Thyroid gland (tissue), 4 donors: Measurements from ENCODE around the gene PRAC1. TPM values are rescaled to one million over a fixed set of nuclear protein-coding genes. Genes with fewer than 3 reads are reported as not detected.

Source experiments
- DNase-seq, 2 donors: peaks; one replicate each; pipeline ENCODE4 v3.0.0-alpha.2; 2019
- H3K27ac ChIP-seq, 3 donors: fragments of 200-600 bp; sonication (generic); 1 replicate in 2 of 3; 2 replicates in 1 of 3; pipeline ENCODE4 v1.5.1; 2016 to 2019; ENCODE audit warnings: mild to moderate bottlenecking in 1 of 3, moderate library complexity in 1 of 3
- H3K27me3 ChIP-seq: fragments of 200-600 bp; sonication (generic); one replicate; pipeline ENCODE4 v1.5.1; 2019
- H3K36me3 ChIP-seq, 2 donors: fragments of 200-600 bp; sonication (generic); one replicate each; pipeline ENCODE4 v1.5.1; 2016 to 2019
- H3K4me1 ChIP-seq, 2 donors: fragments of 200-600 bp; sonication (generic); one replicate each; pipeline ENCODE4 v1.5.1; 2017 to 2019
- H3K4me3 ChIP-seq, 3 donors: fragments of 200-600 bp; sonication (generic); replicated peaks in 1 of 3; 1 replicate in 2 of 3; 2 replicates in 1 of 3; pipeline ENCODE4 v1.5.1; 2016; ENCODE audit warnings: mild to moderate bottlenecking in 1 of 3
- H3K9me3 ChIP-seq: fragments of 200-600 bp; sonication (generic); one replicate; pipeline ENCODE4 v1.5.1; 2017
- CTCF ChIP-seq, 6 experiments: fragments of 200-600 bp in 3 of 6; fragments of 450-650 bp in 3 of 6; sonication (generic) in 3 of 6; IDR thresholded peaks; one replicate each; pipeline ENCODE4 v1.5.1; 2016 to 2019; ENCODE audit warnings: antibody characterized with exemption in 6 of 6, mild to moderate bottlenecking in 2 of 6, inconsistent platforms in 1 of 6, moderate library complexity in 1 of 6
- POLR2A ChIP-seq, 2 donors: fragments of 450-650 bp; IDR thresholded peaks; one replicate each; pipeline ENCODE4 v1.6.1; 2017; ENCODE audit warnings: antibody characterized with exemption in 2 of 2, mild to moderate bottlenecking in 2 of 2, moderate library complexity in 1 of 2
- WGBS, 2 donors: methylation state at CpG; one replicate each; pipeline ENCODE4 v1.1.5; 2017; 5-methylcytosine and 5-hydroxymethylcytosine counted together
- intact Hi-C: fragments of 100-400 bp; cut with DNase I; formaldehyde crosslinking; loops from one replicate; pipeline ENCODE4 v1.15.1; 2023
- total RNA-seq, 4 donors: library from RNA; depleted of rRNA; stranded (reverse); fragments of >200 nt; gene quantifications; one replicate each; pipeline ENCODE4 v1.2.3, GENCODE V29; 2016

Gene PRAC1
- total RNA-seq, 4 donors from 2014 or later, result not detected

GRCh38 chr17:48751733-48752398 is 29.5 kb upstream of the PRAC1 start:
- TF ChIP-seq POLR2A (IDR thresholded peaks at IDR 0.05), result no peak
- TF ChIP-seq CTCF (IDR thresholded peaks at IDR 0.05), result no peak
- no peaks in the 10 kb centered on the region for H3K9me3 ChIP-seq
- no peaks in the 10 kb centered on the region for H3K4me1 ChIP-seq
- H3K36me3 ChIP-seq, result no peaks in the 10 kb centered on the region
- H3K27me3 ChIP-seq, result peaks cover 85% of the 10 kb centered on the region
- H3K27ac ChIP-seq, result no peak overlapping the region
- no peak for DNase-seq
- no peak overlapping the region for H3K4me3 ChIP-seq
- WGBS, 2 donors, result 4 to 6% methylated on average over 13 of the region's 13 CpGs
- intact Hi-C loops, result no loop called here

GRCh38 chr17:48751172-48751571 is 28.9 kb upstream of the PRAC1 start:
- TF ChIP-seq POLR2A (IDR thresholded peaks at IDR 0.05) (no peak), CTCF (IDR thresholded peaks at IDR 0.05) (no peak)
- H3K36me3 ChIP-seq, result no peaks in the 10 kb centered on the region
- no peaks in the 10 kb centered on the region for H3K9me3 ChIP-seq
- DNase-seq, result no peak
- H3K4me1 ChIP-seq, result peaks cover 0 to 1% of the 10 kb centered on the region in 2 donors
- H3K4me3 ChIP-seq, result no peak overlapping the region
- peaks cover 90% of the 10 kb centered on the region for H3K27me3 ChIP-seq
- intact Hi-C loops, result no loop called here
- no peak overlapping the region for H3K27ac ChIP-seq
- WGBS, 2 donors, result 0% methylated on average over 2 to 3 of the region's 3 CpGs

GRCh38 chr17:48749621-48750553 is 27.6 kb upstream of the PRAC1 start:
- no peak overlapping the region for H3K4me3 ChIP-seq
- 7 to 8% methylated on average over 32 of the region's 32 CpGs for WGBS, 2 donors
- no peak for DNase-seq
- intact Hi-C loops, result no loop called here
- peaks cover 0 to 2% of the 10 kb centered on the region in 2 donors for H3K4me1 ChIP-seq
- H3K27ac ChIP-seq, result no peak overlapping the region
- no peaks in the 10 kb centered on the region for H3K36me3 ChIP-seq
- TF ChIP-seq CTCF (IDR thresholded peaks at IDR 0.05) (no peak), POLR2A (IDR thresholded peaks at IDR 0.05) (no peak)
- H3K9me3 ChIP-seq, result no peaks in the 10 kb centered on the region
- peaks cover 91% of the 10 kb centered on the region for H3K27me3 ChIP-seq

- Histone ChIP-seq H3K27me3 (peaks cover 82% of the 10 kb centered on the region), H3K4me1 (peaks cover 0 to 2% of the 10 kb centered on the region in 2 donors), H3K9me3 (no peaks in the 10 kb centered on the region), H3K27ac (no peak overlapping the region), H3K36me3 (no peaks in the 10 kb centered on the region), H3K4me3 (no peak overlapping the region)
- no peak for DNase-seq
- intact Hi-C loops, result no loop called here
- 22 to 26% methylated on average over 16 of the region's 16 CpGs for WGBS, 2 donors
- TF ChIP-seq POLR2A (IDR thresholded peaks at IDR 0.05), result no peak
- TF ChIP-seq CTCF (IDR thresholded peaks at IDR 0.05), result no peak
Observed at GRCh38 chr17:48748718-48749566, 26.6 kb upstream of the PRAC1 start.
